HG03439 (cell line): ENCODE measurements around the gene TSSC4.

Experiments
- ATAC-seq: cut with Tn5 transposase; IDR thresholded peaks from one replicate; pipeline ENCODE4 v1.9.1; 2021; ENCODE audit warnings: mild to moderate bottlenecking, moderate library complexity; ENCODE audit not compliant: unreplicated experiment

TSSC4 gene

GRCh38 chr11:2415601-2416380 lies 15.2 kb downstream of the TSSC4 start:
- no peak for ATAC-seq

- no peak for ATAC-seq
These were observed 16.2 kb downstream of the TSSC4 start for GRCh38 chr11:2416765-2417164.

GRCh38 chr11:2417856-2418692 lies 17.5 kb downstream of the TSSC4 start:
- ATAC-seq: no peak

GRCh38 chr11:2418693-2419360 lies 18.3 kb downstream of the TSSC4 start:
- ATAC-seq: no peak

GRCh38 chr11:2419638-2420501 lies 19.3 kb downstream of the TSSC4 start:
- ATAC-seq: no peak

GRCh38 chr11:2420502-2421225 lies 20.1 kb downstream of the TSSC4 start:
- ATAC-seq: no peak

- no peak for ATAC-seq
These were observed 20.9 kb downstream of the TSSC4 start for GRCh38 chr11:2421226-2421994.

- ATAC-seq: no peak
These were observed 21.4 kb downstream of the TSSC4 start for GRCh38 chr11:2421996-2422395.

GRCh38 chr11:2422461-2423156 lies 22.1 kb downstream of the TSSC4 start:
- ATAC-seq: no peak

- ATAC-seq: no peak
These were observed 22.8 kb downstream of the TSSC4 start for GRCh38 chr11:2423157-2424025.

- no peak for ATAC-seq
These were observed 24.4 kb downstream of the TSSC4 start for GRCh38 chr11:2424811-2425495.

GRCh38 chr11:2425506-2425905 lies 25.0 kb downstream of the TSSC4 start:
- ATAC-seq: no peak

- no peak for ATAC-seq
These were observed 25.7 kb downstream of the TSSC4 start for GRCh38 chr11:2426221-2426620.

- no peak for ATAC-seq
These were observed 26.4 kb downstream of the TSSC4 start for GRCh38 chr11:2426826-2427521.

GRCh38 chr11:2427721-2428321 lies 27.3 kb downstream of the TSSC4 start:
- no peak for ATAC-seq

- no peak for ATAC-seq
These were observed 27.8 kb downstream of the TSSC4 start for GRCh38 chr11:2428322-2428795.
